Measurements from ENCODE around the gene IGF2. TPM values are rescaled to one million over a fixed set of nuclear protein-coding genes. Genes with fewer than 3 reads are reported as not detected.

IGF2 gene
- total and polyA plus RNA-seq, 10 of the 15 experiments (the other 5 are each of a cell fraction or from before 2014, with no cell fraction given): 0.41 TPM; not detected in 9

GRCh38 chr11:2131371-2132236, 7.6 kb downstream of the IGF2 start (continued):
- TF ChIP-seq, protein P1, sequence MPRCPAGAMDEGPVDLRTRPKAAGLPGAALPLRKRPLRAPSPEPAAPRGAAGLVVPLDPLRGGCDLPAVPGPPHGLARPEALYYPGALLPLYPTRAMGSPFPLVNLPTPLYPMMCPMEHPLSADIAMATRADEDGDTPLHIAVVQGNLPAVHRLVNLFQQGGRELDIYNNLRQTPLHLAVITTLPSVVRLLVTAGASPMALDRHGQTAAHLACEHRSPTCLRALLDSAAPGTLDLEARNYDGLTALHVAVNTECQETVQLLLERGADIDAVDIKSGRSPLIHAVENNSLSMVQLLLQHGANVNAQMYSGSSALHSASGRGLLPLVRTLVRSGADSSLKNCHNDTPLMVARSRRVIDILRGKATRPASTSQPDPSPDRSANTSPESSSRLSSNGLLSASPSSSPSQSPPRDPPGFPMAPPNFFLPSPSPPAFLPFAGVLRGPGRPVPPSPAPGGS (IDR thresholded peaks at IDR 0.05; ENCODE audit: borderline replicate concordance, insufficient read depth, low read depth, low read length, poor library complexity, severe bottlenecking): peak; percentile 86
- TF ChIP-seq NFXL1 (IDR thresholded peaks at IDR 0.05; ENCODE audit: borderline replicate concordance) (no peak), SMAD1 (IDR thresholded peaks at IDR 0.05; ENCODE audit: low read depth, partially characterized antibody) (no peak), SREBF1 (IDR thresholded peaks at IDR 0.05; ENCODE audit: low read length) (no peak)

GRCh38 chr11:2130881-2131352, 8.3 kb downstream of the IGF2 start:
- Histone ChIP-seq H2AFZ (ENCODE audit: control insufficient read depth, low read depth, low read length) (no peak overlapping the region), H4K20me1 (ENCODE audit: control insufficient read depth, insufficient read depth) (no peaks in the 10 kb centered on the region), H3K27ac (ENCODE audit: control insufficient read depth, insufficient read depth) (no peak overlapping the region), H3K4me2 (ENCODE audit: control insufficient read depth, insufficient read depth) (no peak overlapping the region), H3K9me3 (replicated peaks; ENCODE audit: control insufficient read depth, insufficient read depth, low read length) (no peaks in the 10 kb centered on the region), H3K4me1 (ENCODE audit: control insufficient read depth, insufficient read depth, low read length) (no peaks in the 10 kb centered on the region), H3K79me2 (ENCODE audit: control insufficient read depth, insufficient read depth, low read length) (no peaks in the 10 kb centered on the region), H3K9ac (ENCODE audit: control insufficient read depth, insufficient read depth, low read length) (no peak overlapping the region), H3K36me3 (ENCODE audit: control insufficient read depth in 2 of 2, insufficient read depth in 2 of 2, low read length in 1 of 2) (no peaks in the 10 kb centered on the region), H3K27me3 (replicated peaks in 1 of 2; ENCODE audit: control insufficient read depth in 2 of 2, insufficient read depth in 2 of 2, low read length in 1 of 2) (peaks cover 0 to 5% of the 10 kb centered on the region in 2 experiments; a peak in 1 of 4 replicates), H3K4me3 (no peak overlapping the region)
- BruUV-seq (replicated peaks): no TSS peak
- no peak for FAIRE-seq
- ATAC-seq: no peak
- intact Hi-C loops (cut with micrococcal nuclease; ENCODE audit: unreplicated experiment) (no loop called here), in situ Hi-C loops (cut with MboI) (no loop called here)
- WGBS (ENCODE audit: insufficient coverage, insufficient replicate concordance, low lambda C conversion rate, missing lambda C conversion rate): 69% methylated on average over 18 of the region's 18 CpGs
- ChIA-PET CTCF (no interaction called here), SMC1A (ENCODE audit: uncharacterized antibody, unreplicated experiment) (no interaction called here), POLR2A (no interaction called here), RAD21 (ENCODE audit: unreplicated experiment) (no interaction called here)
- DNase-seq (ENCODE audit: low read depth, low spot score): no peak
- no peak for TF ChIP-seq TCF3 (IDR thresholded peaks at IDR 0.05; ENCODE audit: borderline replicate concordance, insufficient read depth, low read depth, low read length)
- TF ChIP-seq SMARCA5 (IDR thresholded peaks at IDR 0.05): no peak
- TF ChIP-seq ZSCAN29 (IDR thresholded peaks at IDR 0.05): no peak
- no peak for TF ChIP-seq ZNF384 (IDR thresholded peaks at IDR 0.05; ENCODE audit: borderline replicate concordance, low read depth, low read length)
- TF ChIP-seq, protein P2, sequence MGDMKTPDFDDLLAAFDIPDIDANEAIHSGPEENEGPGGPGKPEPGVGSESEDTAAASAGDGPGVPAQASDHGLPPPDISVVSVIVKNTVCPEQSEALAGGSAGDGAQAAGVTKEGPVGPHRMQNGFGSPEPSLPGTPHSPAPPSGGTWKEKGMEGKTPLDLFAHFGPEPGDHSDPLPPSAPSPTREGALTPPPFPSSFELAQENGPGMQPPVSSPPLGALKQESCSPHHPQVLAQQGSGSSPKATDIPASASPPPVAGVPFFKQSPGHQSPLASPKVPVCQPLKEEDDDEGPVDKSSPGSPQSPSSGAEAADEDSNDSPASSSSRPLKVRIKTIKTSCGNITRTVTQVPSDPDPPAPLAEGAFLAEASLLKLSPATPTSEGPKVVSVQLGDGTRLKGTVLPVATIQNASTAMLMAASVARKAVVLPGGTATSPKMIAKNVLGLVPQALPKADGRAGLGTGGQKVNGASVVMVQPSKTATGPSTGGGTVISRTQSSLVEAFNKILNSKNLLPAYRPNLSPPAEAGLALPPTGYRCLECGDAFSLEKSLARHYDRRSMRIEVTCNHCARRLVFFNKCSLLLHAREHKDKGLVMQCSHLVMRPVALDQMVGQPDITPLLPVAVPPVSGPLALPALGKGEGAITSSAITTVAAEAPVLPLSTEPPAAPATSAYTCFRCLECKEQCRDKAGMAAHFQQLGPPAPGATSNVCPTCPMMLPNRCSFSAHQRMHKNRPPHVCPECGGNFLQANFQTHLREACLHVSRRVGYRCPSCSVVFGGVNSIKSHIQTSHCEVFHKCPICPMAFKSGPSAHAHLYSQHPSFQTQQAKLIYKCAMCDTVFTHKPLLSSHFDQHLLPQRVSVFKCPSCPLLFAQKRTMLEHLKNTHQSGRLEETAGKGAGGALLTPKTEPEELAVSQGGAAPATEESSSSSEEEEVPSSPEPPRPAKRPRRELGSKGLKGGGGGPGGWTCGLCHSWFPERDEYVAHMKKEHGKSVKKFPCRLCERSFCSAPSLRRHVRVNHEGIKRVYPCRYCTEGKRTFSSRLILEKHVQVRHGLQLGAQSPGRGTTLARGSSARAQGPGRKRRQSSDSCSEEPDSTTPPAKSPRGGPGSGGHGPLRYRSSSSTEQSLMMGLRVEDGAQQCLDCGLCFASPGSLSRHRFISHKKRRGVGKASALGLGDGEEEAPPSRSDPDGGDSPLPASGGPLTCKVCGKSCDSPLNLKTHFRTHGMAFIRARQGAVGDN (IDR thresholded peaks at IDR 0.05): no peak
- TF ChIP-seq RUNX3 (IDR thresholded peaks at IDR 0.05; ENCODE audit: low read length): no peak
- TF ChIP-seq CBX3 (IDR thresholded peaks at IDR 0.05; ENCODE audit: borderline replicate concordance, low read depth): no peak
- no peak for TF ChIP-seq CREM (IDR thresholded peaks at IDR 0.05; ENCODE audit: low read depth)
- TF ChIP-seq SMC3 (IDR thresholded peaks at IDR 0.05; ENCODE audit: borderline replicate concordance, low read length): no peak
- no peak for TF ChIP-seq NR2F1 (conservative IDR thresholded peaks at IDR 0.05)

All from GM12878 (cell line).